Stimulated activated CD8-positive, alpha-beta memory T cell treated with anti-CD3 and anti-CD28 coated beads, Interleukin-7, amount 100 ng/mL, for 4 hours (primary cell): Measurements from ENCODE around the gene LACTB.
A peak's percentile ranks its signal among the peaks of the same experiment; 100 is the strongest.
"Not testable (repeated sequence)": the region's sequence is repeated elsewhere in the genome, so short reads cannot be mapped to it uniquely, and the experiment has no call there.

Experiments used
- DNase-seq, 2 donors: peaks; one replicate each; pipeline ENCODE4 v3.0.0-alpha.2; 2020; ENCODE audit warnings: low read depth in 2 of 2

The LACTB gene

GRCh38 chr15:63089260-63090043, 32.2 kb upstream of the LACTB start:
- no peak for DNase-seq

DNA sequence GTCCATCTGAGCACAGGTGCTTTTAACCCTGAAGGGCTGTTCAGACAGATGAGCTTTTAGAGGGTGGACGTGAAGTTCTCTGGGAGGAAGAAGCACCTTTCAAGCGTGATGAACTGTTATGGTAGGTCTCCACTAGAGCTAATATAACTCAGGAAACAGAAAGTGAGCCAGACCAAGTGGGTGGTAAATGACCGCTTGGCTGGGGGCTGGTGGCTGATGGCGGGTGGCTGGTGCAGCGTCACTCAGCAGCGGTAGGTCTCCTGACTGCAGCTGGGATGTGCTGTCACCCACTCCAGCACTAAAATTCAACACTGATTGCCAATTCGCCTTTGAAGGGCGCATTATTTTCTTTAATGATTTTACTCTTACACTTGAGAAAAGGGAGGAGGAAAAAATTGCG, 31.2 kb upstream of the LACTB start:
- no peak for DNase-seq

DNA sequence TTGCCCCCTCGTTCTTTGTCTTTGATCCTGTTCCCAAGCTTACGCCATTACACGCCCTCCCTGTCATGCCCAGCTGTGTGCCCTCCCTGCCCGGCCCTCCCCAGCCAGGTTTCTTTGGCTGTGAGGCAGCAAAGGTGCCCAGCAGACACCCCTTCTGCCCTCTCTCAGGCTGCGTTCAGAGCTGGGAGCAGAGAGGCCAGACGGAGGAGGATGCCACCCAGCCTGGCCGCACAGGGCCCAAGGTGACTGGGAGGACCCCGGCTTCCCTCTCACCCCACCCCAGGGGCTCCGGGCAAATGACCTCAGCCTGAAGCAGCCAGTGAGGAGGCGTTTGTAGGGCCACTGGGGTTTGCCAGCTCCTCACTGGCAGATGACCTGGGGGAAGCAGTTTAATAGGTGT, 30.8 kb upstream of the LACTB start:
- no peak for DNase-seq

DNA sequence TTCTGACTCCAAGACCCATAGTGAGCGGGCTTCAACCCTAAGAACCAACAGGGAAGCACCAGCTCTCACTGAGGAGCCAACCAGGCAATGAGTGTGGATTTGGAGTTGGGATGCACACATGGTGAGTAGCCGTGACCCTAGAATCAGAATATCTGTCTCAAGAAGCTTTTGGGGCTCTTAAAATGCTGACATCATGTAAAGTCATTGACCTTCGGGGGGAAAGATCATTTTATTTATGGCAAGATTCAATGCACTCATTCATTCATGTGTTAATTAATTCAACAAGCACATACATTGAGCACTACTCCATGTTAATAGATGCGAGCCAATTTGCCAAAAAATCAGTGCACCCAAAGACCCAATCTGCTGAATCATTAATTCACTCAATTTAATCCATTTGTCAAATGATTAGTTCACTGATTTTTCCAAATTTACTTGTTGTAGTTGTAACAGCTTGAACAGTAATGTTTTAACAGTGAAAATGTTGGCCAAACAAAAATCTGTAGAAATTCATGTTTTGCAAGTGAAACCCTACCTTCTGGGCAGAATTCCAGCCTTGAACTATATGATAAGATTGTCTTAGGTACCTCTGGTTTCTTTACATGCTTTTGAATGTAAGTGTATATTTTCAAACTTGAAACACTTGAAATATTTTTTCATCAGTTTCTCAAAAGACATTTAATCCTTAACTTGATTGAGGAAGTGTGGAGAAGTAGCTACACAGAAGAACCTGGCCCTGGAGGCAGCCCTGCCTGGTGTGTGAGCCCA, 29.8 kb upstream of the LACTB start:
- no peak for DNase-seq

- DNase-seq: peak; percentile 40 to 50
Observed at GRCh38 chr15:63093486-63094205, 28.0 kb upstream of the LACTB start.

DNA sequence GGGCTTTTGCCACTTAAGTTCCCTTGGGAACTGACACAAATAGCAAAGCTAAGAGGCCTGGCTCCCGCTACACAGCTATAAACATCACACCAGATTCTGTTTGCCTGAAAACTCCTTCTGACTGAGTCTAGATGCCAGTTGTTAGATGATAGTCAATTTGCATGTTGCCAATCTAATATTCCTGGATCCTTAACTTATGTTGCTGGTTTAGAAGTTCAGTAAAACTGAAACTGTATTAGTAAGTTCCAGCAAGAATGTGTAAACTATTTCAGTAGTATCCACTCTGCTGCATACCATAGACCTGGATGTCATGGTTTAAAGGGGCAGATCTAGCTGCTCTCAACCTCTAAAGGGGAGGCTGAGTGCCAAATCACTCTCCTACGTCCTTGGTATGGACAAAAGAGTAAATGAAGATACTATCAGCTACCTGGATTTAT, 27.1 kb upstream of the LACTB start:
- no peak for DNase-seq

DNA sequence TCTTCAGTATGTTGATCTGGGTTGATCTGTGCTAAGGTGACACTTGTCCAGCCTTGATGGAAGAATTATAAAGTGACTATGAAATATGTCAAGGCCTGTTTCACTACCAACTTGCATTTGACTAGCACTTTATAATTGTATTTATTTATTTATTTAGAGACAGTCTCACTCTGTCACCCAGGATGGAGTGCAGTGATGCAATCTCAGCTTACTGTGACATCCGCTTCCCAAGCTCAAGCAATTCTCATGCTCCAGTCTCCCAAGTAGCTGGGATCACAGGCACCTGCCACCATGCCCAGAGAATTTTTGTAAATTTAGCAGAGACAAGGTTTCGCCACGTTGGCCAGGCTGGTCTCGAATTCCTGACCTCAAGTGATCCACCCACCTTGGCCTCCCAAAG, 25.5 kb upstream of the LACTB start:
- no peak for DNase-seq

GRCh38 chr15:63098901-63099300, 22.8 kb upstream of the LACTB start:
- DNase-seq: not testable (repeated sequence)

GRCh38 chr15:63099581-63099980, 22.1 kb upstream of the LACTB start:
- DNase-seq: not testable (repeated sequence)

- DNase-seq: no peak
Observed at GRCh38 chr15:63103416-63103815, 18.2 kb upstream of the LACTB start.

GRCh38 chr15:63104727-63105126, 16.9 kb upstream of the LACTB start:
- DNase-seq: no peak

- DNase-seq: not testable (repeated sequence)
Observed at GRCh38 chr15:63105354-63105753, 16.3 kb upstream of the LACTB start.

DNA sequence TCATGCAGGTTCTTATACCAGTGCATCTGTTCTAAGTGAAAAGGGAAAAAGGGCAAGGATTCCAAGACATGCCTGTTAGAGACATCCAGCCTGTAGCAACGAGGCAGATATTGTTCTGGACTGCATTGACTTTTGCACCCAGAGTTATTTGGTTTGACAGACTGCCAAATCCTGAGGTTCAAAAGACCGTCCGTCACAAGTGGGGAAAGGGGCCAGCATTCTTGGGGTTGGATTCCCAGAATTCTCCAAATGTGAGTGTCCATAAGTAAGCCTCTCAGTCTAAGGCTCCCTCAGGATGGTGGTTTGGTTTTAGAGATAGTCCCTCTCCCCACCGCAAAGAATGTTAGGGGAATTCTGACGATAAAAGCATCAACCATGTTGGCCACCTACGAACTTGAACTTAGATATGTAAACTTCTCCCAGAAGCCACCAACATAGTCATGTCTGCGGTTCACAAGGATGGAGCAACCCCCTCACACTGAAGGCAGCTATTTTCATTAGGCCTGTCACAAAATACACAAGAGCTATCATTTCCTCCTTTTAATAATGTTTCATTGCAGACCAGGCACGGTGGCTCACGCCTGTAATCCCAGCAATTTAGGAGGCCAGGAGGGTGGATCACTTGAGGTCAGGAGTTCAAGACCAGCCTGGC, 13.6 kb upstream of the LACTB start:
- DNase-seq: no peak

GRCh38 chr15:63109498-63109897, 12.2 kb upstream of the LACTB start:
- no peak for DNase-seq

DNA sequence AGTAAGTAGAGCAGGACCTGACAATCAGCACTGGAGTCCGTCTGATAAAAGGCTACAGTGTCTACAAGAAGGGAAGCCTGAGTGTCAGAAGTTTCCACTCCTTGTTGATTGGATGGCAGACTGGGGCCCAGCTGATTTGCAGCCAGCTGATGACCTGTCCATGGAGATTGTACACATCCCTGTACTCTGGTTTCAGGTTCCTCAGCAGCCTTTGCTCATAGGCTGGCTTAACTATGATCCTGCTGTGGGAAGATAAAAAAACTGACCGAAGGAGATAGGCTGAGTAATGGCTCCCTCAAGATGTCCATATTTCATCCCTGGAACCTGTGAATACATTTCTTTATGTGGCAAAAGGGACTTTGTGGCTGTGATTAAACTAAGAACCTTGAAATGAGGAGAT, 11.7 kb upstream of the LACTB start:
- DNase-seq: no peak

GRCh38 chr15:63110428-63111026, 11.1 kb upstream of the LACTB start:
- no peak for DNase-seq

- no peak for DNase-seq
Observed at GRCh38 chr15:63111481-63111880, 10.2 kb upstream of the LACTB start.

- DNase-seq: no peak
Observed at GRCh38 chr15:63112871-63113270, 8.8 kb upstream of the LACTB start.

DNA sequence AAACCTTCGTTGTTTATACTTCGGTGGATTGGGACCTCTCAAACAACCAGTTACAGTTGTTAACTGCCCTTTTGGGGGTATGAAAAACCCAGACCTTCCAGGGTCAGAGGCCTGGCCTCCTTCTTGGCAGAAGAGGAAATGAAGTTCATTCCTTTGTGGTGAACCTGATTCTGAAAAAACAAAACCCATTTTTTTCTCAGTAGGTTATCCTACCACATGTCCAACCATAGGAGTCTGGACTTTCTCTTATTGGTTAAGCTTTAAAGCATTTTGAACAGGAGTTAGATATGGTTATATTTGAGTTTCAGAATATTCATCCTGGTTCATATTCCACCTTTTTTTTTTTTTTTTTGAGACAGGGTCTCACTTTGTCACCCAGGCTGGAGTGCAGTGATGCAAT, 7.2 kb upstream of the LACTB start:
- no peak for DNase-seq

- no peak for DNase-seq
Observed at GRCh38 chr15:63118854-63119253, 2.8 kb upstream of the LACTB start.

GRCh38 chr15:63122002-63122875, 578 bp downstream of the LACTB start:
- peak; percentile 28 to 79 for DNase-seq
